GM23338 (cell line): Measurements from ENCODE around the gene PDIA6. TPM values are rescaled to one million over a fixed set of nuclear protein-coding genes. Genes with fewer than 3 reads are reported as not detected.

ENCODE experiments used
- ATAC-seq: fragments of 200-7000 bp; cut with Tn5 transposase; 3 replicates; pipeline ENCODE4 v1.9.1; 2020
- DNase-seq: peaks from one replicate; pipeline ENCODE4 v3.0.0-alpha.2; 2015; ENCODE audit warnings: low spot score
- H2AFZ ChIP-seq: fragments of 200-600 bp; sonication (generic); 2 replicates; pipeline ENCODE4 v1.8.0; 2016; ENCODE audit warnings: antibody characterized with exemption, mild to moderate bottlenecking, moderate library complexity
- H3F3A ChIP-seq: fragments of 200-600 bp; sonication (generic); replicated peaks from 2 replicates; pipeline ENCODE4 v1.8.0; 2017; ENCODE audit warnings: antibody characterized with exemption, mixed run types, low read depth
- H3K27ac ChIP-seq: fragments of 200-600 bp; sonication (generic); 2 replicates; pipeline ENCODE4 v1.6.1; 2016; ENCODE audit warnings: low read depth
- H3K27me3 ChIP-seq: fragments of 200-600 bp; sonication (generic); 2 replicates; pipeline ENCODE4 v1.8.0; 2016; ENCODE audit warnings: mild to moderate bottlenecking, mixed run types, moderate library complexity; ENCODE audit not compliant: insufficient read depth
- H3K36me3 ChIP-seq: fragments of 200-600 bp; sonication (generic); 2 replicates; pipeline ENCODE4 v1.8.0; 2016; ENCODE audit warnings: mild to moderate bottlenecking; ENCODE audit not compliant: insufficient read depth
- H3K4me1 ChIP-seq: fragments of 200-600 bp; sonication (generic); 2 replicates; pipeline ENCODE4 v1.8.0; 2016; ENCODE audit warnings: mild to moderate bottlenecking, moderate library complexity; ENCODE audit not compliant: insufficient read depth
- H3K4me2 ChIP-seq: fragments of 200-600 bp; sonication (generic); 2 replicates; pipeline ENCODE4 v1.7.1; 2017; ENCODE audit warnings: mixed run types
- H3K4me3 ChIP-seq: fragments of 200-600 bp; sonication (generic); 2 replicates; pipeline ENCODE4 v1.6.1; 2016; ENCODE audit warnings: mixed run types
- H3K79me2 ChIP-seq: fragments of 200-600 bp; sonication (generic); replicated peaks from 2 replicates; pipeline ENCODE4 v1.8.0; 2017; ENCODE audit warnings: mild to moderate bottlenecking; ENCODE audit not compliant: insufficient read depth
- H3K9me2 ChIP-seq: fragments of 200-600 bp; sonication (generic); 2 replicates; pipeline ENCODE4 v1.8.0; 2017; ENCODE audit not compliant: insufficient read depth
- H4K20me1 ChIP-seq: fragments of 200-600 bp; sonication (generic); replicated peaks from 2 replicates; pipeline ENCODE4 v1.8.0; 2017; ENCODE audit warnings: mild to moderate bottlenecking; ENCODE audit not compliant: insufficient read depth
- H3K27ac Mint-ChIP-seq: 2 replicates; pipeline ENCODE4 v1.8.0; 2020; ENCODE audit warnings: inconsistent platforms, mild to moderate bottlenecking, moderate library complexity, mixed read lengths
- H3K27me3 Mint-ChIP-seq: 3 replicates; pipeline ENCODE4 v1.8.0; 2022; ENCODE audit warnings: low read depth, mild to moderate bottlenecking, moderate library complexity, mixed read lengths, inconsistent platforms; ENCODE audit not compliant: insufficient read depth, poor library complexity
- H3K36me3 Mint-ChIP-seq: 3 replicates; pipeline ENCODE4 v1.8.0; 2021; ENCODE audit warnings: low read depth, mild to moderate bottlenecking, inconsistent platforms, moderate library complexity, mixed read lengths
- H3K4me1 Mint-ChIP-seq: 3 replicates; pipeline ENCODE4 v1.8.0; 2020; ENCODE audit warnings: mild to moderate bottlenecking, inconsistent platforms, mixed read lengths
- H3K4me3 Mint-ChIP-seq: 3 replicates; pipeline ENCODE4 v1.8.0; 2021; ENCODE audit warnings: moderate library complexity, mild to moderate bottlenecking, inconsistent platforms, mixed read lengths
- H3K9me3 Mint-ChIP-seq: 3 replicates; pipeline ENCODE4 v1.8.0; 2020; ENCODE audit warnings: moderate library complexity, mild to moderate bottlenecking, inconsistent platforms, mixed read lengths
- CREB1 ChIP-seq: fragments of 250-450 bp; sonication (Bioruptor Pico); IDR thresholded peaks from 2 replicates; pipeline ENCODE4 v1.5.0; 2020; ENCODE audit warnings: low read depth, mild to moderate bottlenecking, moderate library complexity
- CTCF ChIP-seq, 2 experiments: fragments of 200-600 bp in 1 of 2; sonication (generic) in 1 of 2; conservative IDR thresholded peaks; 2 replicates each; pipeline versions ENCODE4 v1.5.1 to v1.6.1; 2016 to 2017; ENCODE audit warnings: antibody characterized with exemption in 2 of 2, low read depth in 2 of 2, mild to moderate bottlenecking in 2 of 2, moderate library complexity in 1 of 2
- ETS1 ChIP-seq: IDR thresholded peaks from 2 replicates; pipeline ENCODE4 v1.6.1; 2016; ENCODE audit warnings: antibody characterized with exemption
- EZH2 ChIP-seq: fragments of 200-600 bp; sonication (generic); IDR thresholded peaks from one replicate; pipeline ENCODE4 v1.8.0; 2017; ENCODE audit warnings: antibody characterized with exemption, mild to moderate bottlenecking, low read depth; ENCODE audit not compliant: unreplicated experiment
- EZH2phosphoT487 ChIP-seq: fragments of 200-600 bp; sonication (generic); IDR thresholded peaks from one replicate; pipeline ENCODE4 v1.8.1; 2018; ENCODE audit warnings: antibody characterized with exemption; ENCODE audit not compliant: unreplicated experiment
- JUNB ChIP-seq: IDR thresholded peaks from one replicate; pipeline ENCODE4 v1.6.1; 2016; ENCODE audit warnings: antibody characterized with exemption; ENCODE audit not compliant: unreplicated experiment
- NANOG ChIP-seq: IDR thresholded peaks from 2 replicates; pipeline ENCODE4 v1.6.1; 2016; ENCODE audit warnings: antibody characterized with exemption, borderline replicate concordance
- POLR2AphosphoS5 ChIP-seq: IDR thresholded peaks from 2 replicates; pipeline ENCODE4 v1.6.1; 2016; ENCODE audit warnings: antibody characterized with exemption, low read depth
- REST ChIP-seq: IDR thresholded peaks from one replicate; pipeline ENCODE4 v1.6.1; 2018; ENCODE audit warnings: antibody characterized with exemption; ENCODE audit not compliant: unreplicated experiment
- STAT1 ChIP-seq: IDR thresholded peaks from one replicate; pipeline ENCODE4 v1.6.1; 2016; ENCODE audit warnings: antibody characterized with exemption; ENCODE audit not compliant: unreplicated experiment
- ZNF114 ChIP-seq: fragments of 250-450 bp; sonication (Bioruptor Pico); IDR thresholded peaks from 2 replicates; pipeline ENCODE4 v1.5.0; 2020; ENCODE audit warnings: mild to moderate bottlenecking, moderate library complexity
- ZNF331 ChIP-seq: fragments of 250-450 bp; sonication (Bioruptor Pico); IDR thresholded peaks from 2 replicates; pipeline ENCODE4 v1.5.0; 2020; ENCODE audit warnings: low read depth, mild to moderate bottlenecking, moderate library complexity
- polyA plus RNA-seq: library from polyadenylated mRNA; unstranded; fragments of >200 nt; fragmentation: Nextera tagmentation; extraction: Ambion mirVana; gene quantifications from 2 replicates; pipeline ENCODE4 v1.2.1, GENCODE V29; 2016
- total RNA-seq: library from RNA; depleted of rRNA; stranded (reverse); fragments of >200 nt; shearing (Covaris generic); gene quantifications from 2 replicates; pipeline ENCODE4 v1.2.3, GENCODE V29; 2014

PDIA6 gene
- total and polyA plus RNA-seq, 2 experiments from 2014 or later: 331 to 382 TPM

DNA sequence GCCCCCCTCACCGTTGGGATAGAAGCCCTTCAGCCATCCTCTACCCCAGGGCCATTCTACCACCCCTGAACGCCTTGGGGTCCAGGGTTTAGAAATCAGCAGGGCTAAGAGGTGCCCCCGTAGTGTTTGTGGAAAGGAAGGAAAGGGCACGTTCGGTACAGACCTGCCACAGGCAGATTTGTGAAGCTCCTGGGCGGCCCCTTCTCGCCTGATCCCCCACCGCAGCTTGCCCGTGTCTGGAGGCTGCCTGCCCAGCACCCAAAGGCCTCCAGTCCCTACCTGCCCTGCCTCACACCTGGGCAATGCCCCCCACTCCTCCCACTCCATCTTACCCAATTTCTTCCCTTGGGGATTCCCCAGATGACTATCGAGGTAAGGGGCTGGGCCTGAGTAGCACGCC, 69.9 kb downstream of the PDIA6 start (continued):
- no peak for TF ChIP-seq CTCF (conservative IDR thresholded peaks at IDR 0.05; ENCODE audit: low read depth in 2 of 2)
- no peak for TF ChIP-seq NANOG

DNA sequence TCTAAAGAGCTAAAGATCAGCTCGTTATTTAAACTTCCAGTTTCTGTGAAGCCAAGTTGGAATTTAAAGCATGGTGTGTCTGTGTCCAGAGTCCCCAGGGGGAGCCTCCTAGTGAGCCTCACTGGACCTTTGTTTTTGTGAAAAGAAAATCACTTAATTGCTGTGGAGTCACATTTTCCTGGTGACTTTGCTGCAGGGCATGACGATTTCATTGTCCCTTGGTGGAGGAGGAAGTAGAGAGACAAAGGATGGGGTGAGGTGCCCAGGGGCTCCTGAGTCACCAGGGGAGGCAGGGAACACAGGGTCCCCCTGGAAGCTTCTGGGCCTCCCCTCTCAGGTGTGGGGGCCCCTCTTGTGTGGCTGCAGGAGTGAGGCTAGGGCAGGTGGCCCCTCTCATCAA, 71.4 kb downstream of the PDIA6 start:
- Histone ChIP-seq H3K36me3 (no peaks in the 10 kb centered on the region), H2AFZ (0 out of 2 replicates have a peak overlapping the region, but pooled peaks have one; percentile 11), H3F3A (no peaks in the 10 kb centered on the region), H3K79me2 (no peaks in the 10 kb centered on the region), H3K9me2 (no peaks in the 10 kb centered on the region), H3K4me1 (no peaks in the 10 kb centered on the region), H3K27me3 (no peaks in the 10 kb centered on the region), H3K4me2 (no peak overlapping the region), H4K20me1 (no peaks in the 10 kb centered on the region), H3K27ac (no peak overlapping the region), H3K4me3 (no peak overlapping the region)
- no peak overlapping the region for H3K27ac Mint-ChIP-seq
- DNase-seq: no peak
- H3K9me3 Mint-ChIP-seq: no peaks in the 10 kb centered on the region
- H3K4me1 Mint-ChIP-seq: no peaks in the 10 kb centered on the region
- H3K36me3 Mint-ChIP-seq: no peaks in the 10 kb centered on the region
- ATAC-seq: no peak
- peaks cover 3% of the 10 kb centered on the region for H3K27me3 Mint-ChIP-seq
- H3K4me3 Mint-ChIP-seq: no peak overlapping the region
- TF ChIP-seq CREB1 (no peak), ETS1 (no peak), ZNF114 (no peak), ZNF331 (CRISPR knock-in tag) (no peak), POLR2AphosphoS5 (no peak), STAT1 (no peak), NANOG (no peak), JUNB (no peak), REST (no peak), CTCF (conservative IDR thresholded peaks at IDR 0.05; ENCODE audit: low read depth in 2 of 2) (no peak), EZH2phosphoT487 (no peak), EZH2 (no peak)
